NCI-H460 (cell line): ENCODE data around the gene TBCEL. TPM values are rescaled to one million over a fixed set of nuclear protein-coding genes. Genes with fewer than 3 reads are reported as not detected.
A peak's percentile ranks its signal among the peaks of the same experiment; 100 is the strongest.

ENCODE experiments used
- DNase-seq: peaks from one replicate; pipeline ENCODE4 v3.0.0-alpha.2; 2016; ENCODE audit warnings: low read depth; ENCODE audit errors: extremely low read depth
- total RNA-seq: library from RNA; depleted of rRNA; stranded (reverse); fragments of >200 nt; shearing (Covaris generic); gene quantifications from 2 replicates; pipeline ENCODE4 v1.2.3, GENCODE V29; 2014

The TBCEL gene
- total RNA-seq, 1 experiment from 2014 or later = 9.4 TPM

DNA sequence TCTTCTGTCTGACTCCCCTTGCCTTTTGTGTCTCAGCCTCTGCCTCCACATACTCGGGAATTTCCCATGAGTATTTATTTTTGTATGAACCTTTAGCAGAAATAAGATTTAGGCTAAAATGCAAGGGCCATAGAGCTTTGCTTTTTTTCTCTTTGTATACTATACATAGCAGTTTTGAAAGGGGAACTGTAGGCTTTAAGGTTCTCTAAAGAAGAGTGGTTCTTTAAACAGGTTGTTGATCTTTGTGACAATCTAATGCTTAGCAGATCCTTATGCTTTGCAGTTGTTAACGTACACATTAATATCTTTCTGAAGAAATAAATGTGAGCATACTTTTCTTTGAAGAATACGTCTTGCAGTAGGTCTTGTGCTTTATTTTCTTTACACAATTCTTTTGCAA is 35.0 kb downstream of the TBCEL start:
- no peak for DNase-seq

- no peak for DNase-seq
Measured at GRCh38 chr11:121059605-121060004, 35.7 kb downstream of the TBCEL start.

- no peak for DNase-seq
Measured at GRCh38 chr11:121063728-121064127, 39.8 kb downstream of the TBCEL start.

- no peak for DNase-seq
Measured at GRCh38 chr11:121066623-121067022, 42.7 kb downstream of the TBCEL start.

DNA sequence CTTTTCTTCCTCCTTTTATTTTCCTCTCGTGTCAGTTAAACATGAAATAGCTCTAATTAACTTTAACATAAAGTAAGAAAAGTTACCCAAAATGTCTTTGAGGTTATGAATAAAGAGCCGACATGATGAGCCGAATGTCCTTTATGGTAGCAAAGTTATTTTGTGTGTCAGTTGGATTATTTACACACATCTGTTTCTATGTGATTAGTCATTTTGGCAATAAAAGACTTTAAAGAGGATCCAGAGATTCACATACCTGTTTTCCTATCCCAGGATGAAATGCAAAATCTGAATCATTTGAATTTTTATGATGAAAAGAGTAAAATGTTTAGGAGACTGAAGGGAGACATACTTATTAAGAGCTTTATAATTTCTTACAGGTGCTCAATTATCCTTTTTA is 43.1 kb downstream of the TBCEL start:
- DNase-seq = no peak

DNA sequence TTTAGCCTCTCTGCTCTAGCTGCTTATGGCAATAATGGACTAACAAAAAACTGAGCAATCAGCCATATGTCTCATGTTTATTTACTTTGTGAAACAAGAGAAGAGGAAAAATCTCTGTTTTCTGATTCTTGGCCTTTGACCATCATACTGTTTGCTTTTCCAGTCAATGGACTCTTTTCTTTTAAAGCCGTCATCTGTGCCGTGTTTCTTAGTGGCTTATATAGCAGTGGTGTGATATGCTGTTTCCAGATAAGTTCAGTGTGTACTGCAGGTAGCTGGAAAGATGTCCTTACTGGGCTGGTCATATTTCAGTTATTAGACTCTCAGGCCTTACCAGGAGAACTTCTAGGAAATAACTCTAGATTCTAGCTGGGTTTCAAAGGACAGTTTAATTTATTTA is 43.6 kb downstream of the TBCEL start:
- peak; percentile 2 for DNase-seq

DNA sequence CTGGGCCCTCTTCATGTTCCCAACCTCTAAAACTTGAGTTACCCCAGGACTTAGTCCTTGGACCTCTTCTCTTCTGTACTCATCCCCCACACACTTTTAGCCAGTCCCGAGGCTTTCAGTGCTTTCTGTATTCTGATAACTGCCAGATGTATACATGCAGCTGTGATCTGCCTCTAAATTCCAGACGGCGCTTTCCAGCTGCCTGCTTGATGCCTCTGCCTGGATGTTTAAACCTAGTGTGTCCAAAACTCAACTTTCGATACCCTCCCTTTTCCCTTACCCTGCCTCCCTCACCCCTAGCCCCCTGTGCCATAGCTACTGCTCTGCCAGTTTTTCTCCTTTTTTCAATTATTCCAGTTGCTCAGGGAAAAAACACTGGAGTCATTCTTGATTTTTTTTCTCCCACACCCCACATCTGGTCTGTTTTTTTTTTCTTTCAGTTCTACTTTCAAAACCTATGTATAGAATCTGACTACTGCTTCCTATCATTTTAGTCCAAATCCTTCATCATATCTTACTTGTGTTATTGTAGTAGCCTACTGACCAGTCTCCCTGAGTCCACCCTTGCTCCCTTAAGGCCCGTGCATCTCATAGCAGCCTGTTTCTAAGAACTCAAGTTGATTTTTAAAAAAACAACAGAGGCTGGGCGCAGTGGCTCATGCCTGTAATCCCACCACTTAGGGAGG is 44.2 kb downstream of the TBCEL start:
- no peak for DNase-seq

DNA sequence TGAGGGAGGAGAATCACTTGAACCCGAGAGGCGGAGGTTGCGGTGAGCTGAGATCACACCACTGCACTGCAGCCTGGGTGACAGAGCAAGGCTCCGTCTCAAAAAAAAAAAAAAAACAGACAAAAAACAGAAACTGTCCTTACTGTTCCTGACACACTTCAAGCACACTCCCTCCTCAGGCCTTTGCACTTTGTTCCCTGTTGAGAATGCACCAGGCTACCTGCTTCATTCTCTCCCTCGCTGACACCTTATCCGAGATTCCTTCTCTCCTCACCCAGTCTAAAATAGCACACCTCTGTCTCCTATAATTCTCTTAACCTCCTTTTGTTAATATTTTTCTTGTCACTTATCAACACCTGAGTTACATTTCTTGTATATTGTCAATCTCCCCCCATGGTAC is 44.9 kb downstream of the TBCEL start:
- DNase-seq = no peak

DNA sequence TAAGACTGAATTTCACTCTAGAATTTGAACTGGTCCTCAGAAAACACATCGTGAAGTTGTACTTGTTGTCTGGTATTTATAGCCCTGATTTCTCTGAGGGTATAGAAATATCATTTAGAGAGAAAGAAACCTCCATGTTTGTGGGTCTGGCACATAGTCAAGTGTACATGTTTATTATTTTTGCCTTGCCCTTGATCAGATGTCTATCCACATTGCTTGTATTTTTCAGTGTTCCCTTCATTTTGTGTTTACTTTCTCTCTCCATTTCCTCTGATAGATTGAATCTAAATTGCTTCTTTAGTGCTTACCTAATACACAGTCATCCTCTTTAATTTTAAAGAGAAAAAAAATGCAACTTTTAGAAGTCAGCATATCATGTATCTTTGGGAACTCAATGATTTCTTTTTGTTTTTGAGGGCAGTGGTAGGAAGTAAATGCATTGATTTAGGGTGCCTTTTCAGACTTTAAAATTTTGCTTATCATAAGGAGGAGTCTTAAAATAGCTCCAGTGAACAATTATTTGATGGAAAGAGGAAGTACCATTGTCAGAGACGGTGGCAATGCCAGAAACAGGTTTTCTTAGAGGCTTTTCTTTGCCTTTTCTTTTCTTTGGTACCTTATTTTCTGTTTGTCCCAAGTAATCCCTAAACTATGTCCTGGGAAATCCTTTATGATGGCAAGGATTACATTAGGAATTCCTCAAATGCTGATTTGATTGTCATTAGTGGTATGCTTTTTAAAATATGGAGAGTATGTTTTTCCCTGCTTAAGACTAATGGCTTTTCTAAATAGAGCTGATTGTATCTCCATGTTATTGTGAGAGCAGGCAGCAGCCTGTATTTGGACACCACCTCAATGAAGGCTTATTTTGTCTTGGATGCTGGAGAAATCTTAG is 47.3 kb downstream of the TBCEL start:
- no peak for DNase-seq

DNA sequence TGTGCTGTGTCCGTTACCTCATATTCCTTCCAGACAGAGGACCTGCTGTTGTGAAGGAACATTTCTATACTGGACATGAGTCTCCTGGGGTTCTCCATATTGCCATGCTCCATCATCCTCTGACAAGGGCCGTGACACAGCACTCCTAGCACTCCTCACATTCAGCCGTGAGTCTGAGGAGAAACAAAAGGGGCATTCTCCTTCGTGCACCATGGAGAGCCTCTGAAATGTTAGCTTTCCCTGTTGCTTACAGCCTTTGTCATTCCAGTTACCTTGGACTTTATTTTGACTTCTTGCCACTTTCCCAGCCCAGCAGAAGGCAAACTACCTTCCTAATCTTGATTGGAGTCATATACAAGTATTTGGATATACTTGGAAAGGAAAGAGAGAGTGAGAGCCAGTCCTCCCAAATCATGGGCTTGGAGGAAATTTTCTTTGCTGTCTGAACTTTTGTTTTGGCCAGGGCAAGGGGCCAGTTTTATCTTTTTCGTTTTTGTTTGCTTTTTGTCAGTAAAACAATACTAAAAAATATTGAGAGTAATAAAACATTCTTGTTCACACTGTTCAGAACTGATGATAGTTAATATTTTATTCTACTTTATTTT is 48.0 kb downstream of the TBCEL start:
- no peak for DNase-seq

GRCh38 chr11:121081321-121081720 is 57.4 kb downstream of the TBCEL start:
- no peak for DNase-seq

DNA sequence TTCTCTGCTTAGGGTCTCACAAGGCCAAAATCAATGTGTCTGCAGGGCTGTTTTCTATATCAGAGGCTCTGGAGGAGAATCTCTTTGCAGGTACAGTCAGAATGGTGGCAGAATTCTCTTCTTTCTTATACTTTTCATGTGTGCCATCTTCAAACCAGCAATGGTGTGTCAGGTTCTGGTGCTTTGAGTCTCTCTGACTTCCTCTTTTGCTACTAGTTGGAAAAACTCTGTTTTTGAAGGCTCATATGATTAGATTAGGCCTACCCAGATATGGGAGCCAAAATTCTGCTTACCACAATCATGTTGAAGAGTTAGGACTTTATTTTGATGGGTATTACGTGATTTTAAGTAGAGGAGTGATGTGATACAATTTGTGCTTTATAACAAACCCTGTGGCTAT is 58.3 kb downstream of the TBCEL start:
- DNase-seq = no peak

DNA sequence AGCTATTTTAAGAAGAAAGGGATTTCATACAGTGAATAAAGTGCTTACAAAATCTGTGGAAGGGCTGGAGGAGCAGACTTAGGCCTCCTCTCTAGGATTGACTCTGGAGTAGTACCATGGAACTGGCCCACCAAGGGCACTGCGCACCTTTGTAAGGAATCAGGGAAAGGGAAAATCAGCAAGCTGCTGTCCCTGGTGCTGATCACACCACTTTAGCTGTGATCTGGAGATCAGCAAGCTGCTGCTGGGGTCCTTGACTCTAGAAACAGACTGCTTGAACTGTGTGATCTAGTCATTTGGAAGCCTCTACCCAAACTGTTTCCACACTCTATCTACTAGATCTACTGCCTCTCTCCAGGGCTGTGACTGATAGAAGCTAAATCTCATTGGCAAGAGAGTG is 58.8 kb downstream of the TBCEL start:
- no peak for DNase-seq

DNA sequence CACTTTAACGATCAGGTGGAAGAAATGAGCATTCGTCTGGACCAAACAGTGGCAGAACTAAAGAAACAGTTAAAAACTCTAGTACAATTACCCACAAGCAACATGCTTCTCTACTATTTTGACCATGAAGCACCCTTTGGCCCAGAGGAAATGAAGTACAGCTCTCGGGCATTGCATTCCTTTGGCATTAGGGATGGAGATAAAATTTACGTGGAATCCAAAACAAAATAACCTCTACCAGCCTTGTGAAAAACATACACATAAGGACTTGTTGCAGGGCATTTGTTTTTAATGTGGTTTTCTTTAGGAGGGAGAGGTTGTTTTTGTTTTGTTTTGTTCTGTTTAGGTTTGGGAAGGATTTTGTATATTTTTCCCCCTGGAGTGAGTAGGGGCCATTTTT is 63.0 kb downstream of the TBCEL start:
- no peak for DNase-seq

DNA sequence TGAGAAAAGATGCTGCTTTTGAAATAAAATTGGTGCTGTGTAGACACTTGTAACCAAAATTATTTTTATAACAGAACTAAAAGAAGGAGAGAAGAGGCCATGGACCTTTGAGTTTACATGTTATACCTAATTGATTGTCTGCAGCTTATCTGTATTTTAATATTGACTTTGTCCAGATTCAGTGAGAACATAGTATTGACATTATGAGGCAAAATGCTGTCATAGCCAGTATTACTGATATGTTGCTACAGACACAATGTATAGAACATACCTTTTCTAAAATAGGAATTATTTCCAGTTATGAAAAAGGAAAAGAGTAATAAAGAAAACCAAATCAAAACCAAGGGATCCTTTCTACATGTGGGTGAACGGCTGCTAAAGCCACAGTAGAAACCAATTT is 65.7 kb downstream of the TBCEL start:
- no peak for DNase-seq

DNA sequence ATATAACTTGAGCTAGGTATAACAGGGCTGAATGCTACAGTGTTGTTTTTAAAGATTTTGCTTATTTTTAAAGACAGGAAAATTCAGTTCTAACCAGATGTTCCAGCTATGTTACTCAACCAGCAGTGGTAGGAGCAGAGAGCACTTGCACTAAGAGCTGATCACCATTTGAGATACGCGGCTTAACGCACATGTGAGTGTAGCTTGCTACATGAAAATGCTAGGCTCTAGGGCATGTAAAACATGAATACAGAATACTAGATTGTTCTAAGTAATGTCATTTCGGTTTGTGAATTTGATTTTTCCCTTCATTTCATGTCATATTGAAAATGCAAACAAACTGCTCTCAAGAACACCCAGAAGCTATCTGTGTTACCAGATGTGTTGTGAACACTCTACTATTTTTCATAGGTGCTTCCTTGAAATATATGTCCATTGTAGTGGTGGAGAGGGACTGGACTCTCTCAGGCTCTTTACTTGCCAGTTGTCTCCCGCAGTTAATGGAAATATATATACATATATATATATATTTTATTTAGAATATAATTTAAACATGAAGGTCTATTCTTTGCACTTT is 66.3 kb downstream of the TBCEL start:
- DNase-seq = no peak

DNA sequence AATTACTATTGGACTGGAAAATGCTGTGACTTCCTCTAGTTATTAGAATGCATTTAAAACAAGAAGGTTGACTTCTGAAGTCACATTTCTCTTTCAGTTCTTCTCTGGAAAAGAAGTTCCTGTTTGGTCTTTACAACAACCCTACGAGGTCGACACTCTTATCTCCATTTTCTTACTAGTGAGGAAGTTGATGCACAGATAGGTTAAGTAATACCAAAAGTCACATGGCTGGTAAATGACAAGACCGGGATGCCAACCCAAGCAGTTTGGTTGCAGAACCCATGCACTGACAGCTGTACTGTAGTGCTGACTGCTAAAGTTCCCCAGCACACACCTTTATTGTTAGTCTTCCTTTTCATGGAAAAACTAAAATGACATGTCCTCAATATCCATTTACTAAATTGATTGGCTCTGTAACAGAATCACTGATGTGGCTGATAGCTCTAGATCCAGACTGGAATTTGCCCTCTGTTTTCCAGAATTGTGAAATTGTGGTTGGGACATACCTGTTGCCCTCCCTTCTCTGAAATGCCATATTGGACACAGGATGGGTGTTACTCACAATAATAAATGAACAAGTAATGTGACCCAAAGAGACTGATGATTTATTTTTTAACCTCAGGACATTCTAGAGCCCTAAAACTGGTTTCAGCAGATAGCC is 67.7 kb downstream of the TBCEL start:
- no peak for DNase-seq

DNA sequence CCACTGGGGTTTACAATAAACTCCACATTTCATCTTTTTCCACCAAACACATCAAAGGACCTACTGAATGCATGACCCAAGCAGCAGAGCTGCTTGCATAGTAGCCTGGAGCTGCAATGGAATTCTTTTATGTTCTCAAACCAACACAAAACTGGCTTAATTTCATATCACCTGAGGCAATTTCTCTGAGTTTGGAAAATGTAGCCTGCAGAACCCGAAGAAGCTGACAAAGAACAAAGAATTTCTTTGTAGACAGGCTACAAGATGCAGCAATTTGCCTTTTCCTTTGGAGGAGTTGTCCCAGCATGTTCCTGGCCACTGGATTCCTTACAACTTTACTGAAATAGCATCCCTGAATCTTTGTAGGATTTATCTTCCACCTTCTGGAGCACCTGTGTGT is 71.7 kb downstream of the TBCEL start:
- DNase-seq = no peak

GRCh38 chr11:121099364-121099763 is 75.5 kb downstream of the TBCEL start:
- no peak for DNase-seq

- no peak for DNase-seq
Measured at GRCh38 chr11:121099885-121100284, 76.0 kb downstream of the TBCEL start.

DNA sequence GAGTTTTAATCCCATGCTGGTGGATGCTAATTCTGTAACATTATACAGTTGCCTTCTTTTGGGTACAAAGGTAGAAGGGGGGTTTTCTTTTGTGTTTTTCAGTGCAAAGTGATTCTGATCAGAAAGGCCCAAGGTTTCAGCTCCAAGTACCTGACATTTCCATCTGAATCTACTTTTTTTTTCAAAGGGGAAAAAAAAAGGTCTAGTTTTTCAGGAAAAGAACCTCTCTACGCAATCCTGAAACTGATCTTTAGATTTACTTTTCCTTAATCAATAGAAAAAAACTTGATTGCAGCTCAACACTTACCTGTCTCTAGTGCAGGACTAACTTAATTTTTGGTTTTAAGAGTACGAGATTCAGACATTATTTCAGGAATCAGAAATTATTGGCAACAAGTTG is 77.0 kb downstream of the TBCEL start, which contains the start of gene TECTA:
TSS of gene TECTA (plus strand) at position 301 of the 400 bp plus-strand sequence. CDS start 1,423 bp downstream, outside the sequence.
- DNase-seq = no peak
